NCI-H1105 (cell line): ENCODE data around the gene TEX13D.
"Not testable (repeated sequence)": the region's sequence is repeated elsewhere in the genome, so short reads cannot be mapped to it uniquely, and the experiment has no call there.

Experiments used
- DNase-seq: peaks from one replicate; lab custom pipeline; 2025; lab: John Stamatoyannopoulos, UW

TEX13D gene

GRCh38 chrX:124332481-124333424 is at the start of gene TEX13D:
Gene TEX13D (plus strand): TSS chrX:124332660. CDS start chrX:124332918, 258 bp downstream.
- DNase-seq: no peak

GRCh38 chrX:124289443-124289842 is 43.0 kb upstream of the TEX13D start:
- DNase-seq: peak; percentile 21

GRCh38 chrX:124293810-124294209 is 38.6 kb upstream of the TEX13D start:
- no peak for DNase-seq

GRCh38 chrX:124299323-124299722 is 33.1 kb upstream of the TEX13D start:
- not testable (repeated sequence) for DNase-seq

GRCh38 chrX:124300405-124300804 is 32.1 kb upstream of the TEX13D start:
- DNase-seq: no peak

GRCh38 chrX:124307253-124307907 is 25.1 kb upstream of the TEX13D start:
- no peak for DNase-seq

- no peak for DNase-seq
These were observed 6.7 kb upstream of the TEX13D start for GRCh38 chrX:124325732-124326131.

- DNase-seq: no peak
These were observed 3.7 kb upstream of the TEX13D start for GRCh38 chrX:124328765-124329164.

GRCh38 chrX:124333862-124334261 is 1.4 kb downstream of the TEX13D start:
- no peak for DNase-seq

GRCh38 chrX:124334555-124334954 is 2.1 kb downstream of the TEX13D start:
- not testable (repeated sequence) for DNase-seq

GRCh38 chrX:124335598-124335997 is 3.1 kb downstream of the TEX13D start:
- no peak for DNase-seq

GRCh38 chrX:124337916-124338315 is 5.5 kb downstream of the TEX13D start:
- no peak for DNase-seq

- DNase-seq: no peak
These were observed 6.5 kb downstream of the TEX13D start for GRCh38 chrX:124338733-124339514.

- no peak for DNase-seq
These were observed 9.1 kb downstream of the TEX13D start for GRCh38 chrX:124341396-124342132.

GRCh38 chrX:124342174-124342867 is 9.9 kb downstream of the TEX13D start:
- no peak for DNase-seq

- DNase-seq: no peak
These were observed 10.6 kb downstream of the TEX13D start for GRCh38 chrX:124343016-124343415.

- DNase-seq: no peak
These were observed 11.8 kb downstream of the TEX13D start for GRCh38 chrX:124344246-124344645.

GRCh38 chrX:124346117-124346876 is 13.8 kb downstream of the TEX13D start, which contains the start of gene SH2D1A:
Gene SH2D1A (plus strand): TSS chrX:124346563. CDS start chrX:124346643, 80 bp downstream.
- DNase-seq: no peak

- no peak for DNase-seq
These were observed 14.4 kb downstream of the TEX13D start for GRCh38 chrX:124346877-124347241.

GRCh38 chrX:124347242-124347641 is 14.8 kb downstream of the TEX13D start:
- DNase-seq: no peak
